ENCODE measurements around the gene RIMBP3C. TPM values are rescaled to one million over a fixed set of nuclear protein-coding genes. Genes with fewer than 3 reads are reported as not detected.
"Not testable (repeated sequence)": the region's sequence is repeated elsewhere in the genome, so short reads cannot be mapped to it uniquely, and the experiment has no call there.

RIMBP3C gene
- total RNA-seq, 2 experiments from 2014 or later, result 1.0 to 1.1 TPM

GRCh38 chr22:21526705-21527500, 24.4 kb downstream of the RIMBP3C start:
- not testable (repeated sequence) for DNase-seq, H3K36me3 Mint-ChIP-seq

DNA sequence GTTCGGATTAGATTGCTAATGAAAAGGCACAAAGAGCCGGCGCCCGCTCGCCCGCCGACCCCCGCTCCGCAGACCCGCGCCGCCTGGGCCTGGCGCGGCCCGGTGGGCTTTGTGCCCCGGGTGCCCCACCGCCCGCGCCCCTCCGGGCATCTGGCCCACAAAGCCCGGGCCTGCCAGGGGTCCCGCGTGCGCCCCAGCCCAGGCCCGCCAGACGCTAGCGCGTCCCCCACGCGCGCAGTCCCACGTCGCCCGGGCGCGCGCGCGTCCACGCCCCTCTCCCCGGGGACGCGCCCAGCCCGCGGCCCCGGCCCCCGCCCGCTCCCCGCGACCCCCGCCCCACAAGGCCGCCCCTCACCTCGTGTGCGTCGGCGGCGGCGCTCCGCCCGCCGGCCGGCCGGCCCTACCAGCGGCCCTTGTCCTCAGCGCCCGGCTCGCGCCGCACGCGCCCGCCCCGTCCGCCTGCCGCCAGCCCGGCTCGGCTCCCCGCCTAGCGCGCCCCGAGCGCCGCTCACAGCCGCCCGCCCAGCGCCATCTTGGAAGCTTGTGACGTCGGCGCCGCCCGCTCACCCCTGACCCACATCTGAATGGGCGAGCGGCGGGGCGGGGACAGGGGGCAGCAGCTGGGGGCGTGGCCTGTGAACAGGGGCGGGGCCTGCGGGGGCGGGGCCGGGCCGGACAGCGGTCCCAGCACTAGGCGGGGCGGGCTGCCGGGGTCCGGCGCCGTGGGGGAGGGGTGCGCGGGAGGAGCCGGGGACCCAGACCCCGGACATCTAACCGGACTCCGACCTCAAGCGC, 34.1 kb downstream of the RIMBP3C start:
- H3K4me3 Mint-ChIP-seq, H3K27ac Mint-ChIP-seq, H3K27me3 Mint-ChIP-seq, H3K9me3 Mint-ChIP-seq, H3K36me3 Mint-ChIP-seq, H3K4me1 Mint-ChIP-seq, DNase-seq, POLR2A ChIA-PET: not testable (repeated sequence)
- peak; percentile 89 for ATAC-seq (ENCODE audit: low read depth)

More at GRCh38 chr22:21526705-21527500, 24.4 kb downstream of the RIMBP3C start:
- H3K27me3 Mint-ChIP-seq; POLR2A ChIA-PET; H3K27ac Mint-ChIP-seq; H3K4me1 Mint-ChIP-seq; H3K9me3 Mint-ChIP-seq; H3K4me3 Mint-ChIP-seq; ATAC-seq (ENCODE audit: low read depth): not testable (repeated sequence)

DNA sequence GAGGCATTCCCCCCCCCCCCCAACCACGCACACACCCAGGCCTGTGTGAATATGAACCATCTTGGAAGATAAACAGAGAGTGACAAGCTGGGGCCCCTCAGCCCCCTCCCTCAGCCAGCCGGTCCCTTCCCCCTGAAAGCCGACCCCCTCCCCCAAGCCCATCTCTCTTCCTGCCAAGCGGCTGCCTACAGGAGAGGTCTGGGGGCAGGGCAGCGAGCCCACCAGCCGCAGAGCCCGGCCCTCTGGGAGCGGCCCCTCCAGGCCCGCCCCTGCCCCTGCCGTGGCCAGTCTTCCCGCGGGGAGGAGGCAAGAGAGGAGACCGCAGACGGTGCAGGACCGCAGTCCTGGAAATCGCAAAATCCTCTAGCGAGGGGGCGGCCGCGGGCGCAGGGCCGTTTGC, 34.7 kb downstream of the RIMBP3C start:
- H3K4me1 Mint-ChIP-seq; H3K27me3 Mint-ChIP-seq; H3K27ac Mint-ChIP-seq; H3K36me3 Mint-ChIP-seq; H3K9me3 Mint-ChIP-seq; H3K4me3 Mint-ChIP-seq; POLR2A ChIA-PET; DNase-seq; ATAC-seq (ENCODE audit: low read depth): not testable (repeated sequence)

GRCh38 chr22:21515234-21515633, 36.0 kb downstream of the RIMBP3C start:
- POLR2A ChIA-PET; H3K27me3 Mint-ChIP-seq; H3K36me3 Mint-ChIP-seq; DNase-seq; H3K4me1 Mint-ChIP-seq; ATAC-seq (ENCODE audit: low read depth); H3K9me3 Mint-ChIP-seq; H3K27ac Mint-ChIP-seq; H3K4me3 Mint-ChIP-seq: not testable (repeated sequence)

- H3K9me3 Mint-ChIP-seq, H3K36me3 Mint-ChIP-seq, H3K27ac Mint-ChIP-seq, DNase-seq, H3K27me3 Mint-ChIP-seq, H3K4me3 Mint-ChIP-seq, POLR2A ChIA-PET, H3K4me1 Mint-ChIP-seq: not testable (repeated sequence)
- ATAC-seq (ENCODE audit: low read depth), result peak; percentile 61
Observed at GRCh38 chr22:21514117-21514516, 37.1 kb downstream of the RIMBP3C start.

DNA sequence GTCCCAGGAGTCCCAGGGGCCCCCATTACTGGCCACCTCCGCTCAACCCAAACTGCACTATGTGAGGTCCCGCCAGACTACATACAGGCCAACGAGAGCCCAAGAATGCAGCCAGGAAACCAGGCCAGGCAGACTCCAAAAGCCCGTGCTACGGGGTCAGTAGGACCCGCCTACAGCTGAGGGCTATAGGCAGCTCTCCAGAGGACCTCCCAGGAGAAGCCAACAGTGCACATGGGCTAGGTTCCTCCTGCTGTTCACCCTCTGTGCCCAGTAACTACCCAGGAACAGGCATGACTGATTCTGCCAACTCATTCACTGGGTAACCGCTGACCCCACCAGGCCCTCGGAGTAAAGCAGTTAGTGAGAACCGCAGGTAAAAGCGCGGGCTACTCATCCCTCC, 39.2 kb downstream of the RIMBP3C start:
- H3K27ac Mint-ChIP-seq; ATAC-seq (ENCODE audit: low read depth); DNase-seq; H3K27me3 Mint-ChIP-seq; POLR2A ChIA-PET; H3K9me3 Mint-ChIP-seq; H3K4me3 Mint-ChIP-seq; H3K36me3 Mint-ChIP-seq; H3K4me1 Mint-ChIP-seq: not testable (repeated sequence)

GRCh38 chr22:21510397-21510796, 40.9 kb downstream of the RIMBP3C start:
- POLR2A ChIA-PET; H3K36me3 Mint-ChIP-seq; ATAC-seq (ENCODE audit: low read depth); H3K27me3 Mint-ChIP-seq; H3K27ac Mint-ChIP-seq; H3K4me1 Mint-ChIP-seq; H3K4me3 Mint-ChIP-seq; DNase-seq; H3K9me3 Mint-ChIP-seq: not testable (repeated sequence)

DNA sequence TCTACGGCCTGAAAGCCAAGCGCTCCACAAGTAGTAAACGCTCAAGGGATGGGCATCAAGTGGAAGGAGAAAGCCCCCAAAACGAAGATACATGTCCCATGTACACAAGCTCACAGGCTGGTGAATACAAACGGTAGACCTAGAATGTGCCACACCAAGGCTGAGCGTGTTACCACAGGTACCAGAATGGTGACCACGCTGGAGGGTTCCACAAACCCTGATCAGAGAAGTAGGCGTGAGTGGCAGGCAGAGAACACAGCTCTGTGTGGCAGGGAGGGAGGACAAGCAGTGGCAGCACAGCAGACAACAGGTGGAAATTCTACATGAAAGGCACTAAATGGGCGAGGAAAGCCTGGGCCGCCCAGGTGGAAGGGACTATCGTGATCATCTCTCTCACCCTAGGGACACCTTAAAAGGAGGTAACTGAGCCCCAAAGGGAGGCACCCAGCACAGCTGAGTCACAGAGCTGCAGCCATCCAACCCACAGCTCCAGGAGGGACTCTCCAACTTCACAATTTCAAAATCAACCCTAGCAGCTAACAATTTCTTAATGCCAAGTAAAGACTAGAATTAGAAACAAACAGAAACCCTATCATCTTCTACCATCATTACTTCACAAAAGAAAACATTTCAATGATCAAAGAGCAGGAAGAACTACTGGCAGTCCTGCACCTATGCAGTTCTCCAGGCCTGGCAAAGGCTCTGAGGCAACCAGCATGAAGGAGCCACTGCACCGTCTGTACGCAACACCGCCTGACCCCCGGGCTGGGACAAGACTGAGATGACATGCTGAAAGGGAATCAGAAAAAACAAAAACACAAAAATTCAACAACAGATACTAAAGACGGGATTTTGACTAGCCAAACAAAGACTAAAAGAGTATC, 51.4 kb downstream of the RIMBP3C start:
- ATAC-seq (ENCODE audit: low read depth), result peak; percentile 72
- POLR2A ChIA-PET, H3K4me3 Mint-ChIP-seq: not testable (repeated sequence)

DNA sequence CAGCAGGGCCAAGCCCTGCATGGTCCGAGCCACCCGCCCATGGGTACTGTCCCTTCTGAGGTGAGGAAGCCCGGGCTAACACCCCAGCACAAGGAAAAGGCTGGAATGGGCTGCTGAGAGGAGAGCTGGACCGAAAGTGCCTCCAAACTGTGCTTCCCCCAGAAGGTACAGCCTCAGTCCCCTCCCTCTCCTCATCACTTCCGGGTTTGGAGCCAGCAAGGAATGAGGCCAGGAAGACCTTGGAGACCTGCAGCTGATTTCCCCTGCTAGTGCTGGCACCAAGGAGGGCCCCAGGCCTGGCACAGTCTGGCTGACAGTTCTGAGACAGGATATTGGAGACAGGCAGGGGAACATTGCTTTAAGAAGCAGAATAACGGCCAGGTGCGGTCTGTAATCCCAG, 52.8 kb downstream of the RIMBP3C start:
- H3K4me1 Mint-ChIP-seq; DNase-seq; ATAC-seq (ENCODE audit: low read depth); H3K4me3 Mint-ChIP-seq; H3K36me3 Mint-ChIP-seq; POLR2A ChIA-PET; H3K9me3 Mint-ChIP-seq; H3K27ac Mint-ChIP-seq; H3K27me3 Mint-ChIP-seq: not testable (repeated sequence)

More for the DNA sequence above, 51.4 kb downstream of the RIMBP3C start:
- DNase-seq, H3K36me3 Mint-ChIP-seq, H3K9me3 Mint-ChIP-seq, H3K27ac Mint-ChIP-seq, H3K27me3 Mint-ChIP-seq, H3K4me1 Mint-ChIP-seq: not testable (repeated sequence)

DNA sequence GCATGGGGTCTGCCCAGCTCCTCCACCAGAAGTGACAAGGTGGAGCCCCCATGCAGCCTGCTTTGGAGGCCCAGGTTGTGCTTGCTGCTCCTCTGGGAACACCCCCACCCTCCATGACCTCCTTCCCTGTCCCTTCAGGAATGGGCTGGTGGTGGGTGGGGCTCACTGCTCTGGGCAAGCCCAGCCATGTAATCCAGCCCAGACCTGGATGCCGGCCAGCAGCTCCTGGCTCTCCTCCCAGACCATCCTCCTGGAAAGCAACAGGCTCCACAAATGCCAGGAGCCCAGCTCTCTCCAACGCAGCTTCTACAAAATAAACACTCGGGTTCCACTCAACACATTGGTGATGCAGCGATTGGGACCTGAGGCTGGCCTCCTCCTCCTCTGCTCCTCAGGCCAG, 53.3 kb downstream of the RIMBP3C start:
- H3K9me3 Mint-ChIP-seq; ATAC-seq (ENCODE audit: low read depth); H3K4me1 Mint-ChIP-seq; POLR2A ChIA-PET; H3K4me3 Mint-ChIP-seq; H3K27me3 Mint-ChIP-seq; H3K36me3 Mint-ChIP-seq; H3K27ac Mint-ChIP-seq; DNase-seq: not testable (repeated sequence)

Other genes starting within 250 kb of the RIMBP3C start
- 1 to 10 TPM in 1 of 2 experiments, under 1 TPM in 1; 0.89 to 1.1 TPM for gene RIMBP3B, start 167.7 kb downstream of the RIMBP3C start, total RNA-seq
- 1 to 10 TPM; 6.8 to 7.0 TPM for gene HIC2, start 134.1 kb downstream of the RIMBP3C start, total RNA-seq
- 1 to 10 TPM; 5.1 to 5.4 TPM for gene TMEM191C, start 84.1 kb downstream of the RIMBP3C start, total RNA-seq
- gene UBE2L3, start 16.3 kb upstream of the RIMBP3C start, total RNA-seq, result 10 to 100 TPM; 49.3 to 51.5 TPM
- 10 to 100 TPM; 45.3 to 46.7 TPM for gene YDJC, start 78.6 kb upstream of the RIMBP3C start, total RNA-seq
- under 1 TPM; 0.50 to 0.79 TPM for gene CCDC116, start 81.3 kb upstream of the RIMBP3C start, total RNA-seq
- gene SDF2L1, start 90.8 kb upstream of the RIMBP3C start, total RNA-seq, result 10 to 100 TPM; 36.0 to 39.7 TPM
- 10 to 100 TPM; 67.0 to 73.1 TPM for gene PPIL2, start 114.6 kb upstream of the RIMBP3C start, total RNA-seq
- gene YPEL1, start 184.3 kb upstream of the RIMBP3C start, total RNA-seq, result 10 to 100 TPM; 14.7 to 14.9 TPM

Measured in activated naive CD8-positive, alpha-beta T cell treated with anti-CD3 and anti-CD28 coated beads, Interleukin-2, amount 10 ng/mL, durations not matched to agents 7 days and 5 days (primary cell).